GM19452 (cell line): ENCODE measurements around the gene TYK2.
A peak's percentile ranks its signal among the peaks of the same experiment; 100 is the strongest.
"Not testable (repeated sequence)": the region's sequence is repeated elsewhere in the genome, so short reads cannot be mapped to it uniquely, and the experiment has no call there.

ENCODE experiments used
- ATAC-seq: cut with Tn5 transposase; IDR thresholded peaks from one replicate; pipeline ENCODE4 v1.9.1; 2021; ENCODE audit not compliant: unreplicated experiment

TYK2 gene

DNA sequence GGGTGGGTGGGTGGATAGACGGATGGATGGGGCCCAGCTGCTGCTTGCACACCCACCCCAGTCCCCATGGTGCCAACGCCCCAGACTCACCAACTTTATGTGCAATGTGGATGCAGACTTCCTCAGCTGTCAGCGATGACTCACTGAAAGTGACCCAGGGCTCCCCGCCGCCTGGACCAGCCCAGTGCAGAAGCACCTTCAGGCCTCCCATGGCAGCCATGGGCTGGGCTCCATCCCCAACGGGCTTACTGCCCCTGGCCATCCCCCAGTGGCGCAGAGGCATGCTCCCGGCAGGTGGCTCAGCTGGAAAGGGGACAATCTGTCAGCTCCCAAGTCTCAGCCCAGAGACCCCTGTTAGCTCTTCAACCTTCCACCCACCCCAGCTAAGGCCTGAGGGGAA, 2.2 kb downstream of the TYK2 start:
- ATAC-seq, result no peak

DNA sequence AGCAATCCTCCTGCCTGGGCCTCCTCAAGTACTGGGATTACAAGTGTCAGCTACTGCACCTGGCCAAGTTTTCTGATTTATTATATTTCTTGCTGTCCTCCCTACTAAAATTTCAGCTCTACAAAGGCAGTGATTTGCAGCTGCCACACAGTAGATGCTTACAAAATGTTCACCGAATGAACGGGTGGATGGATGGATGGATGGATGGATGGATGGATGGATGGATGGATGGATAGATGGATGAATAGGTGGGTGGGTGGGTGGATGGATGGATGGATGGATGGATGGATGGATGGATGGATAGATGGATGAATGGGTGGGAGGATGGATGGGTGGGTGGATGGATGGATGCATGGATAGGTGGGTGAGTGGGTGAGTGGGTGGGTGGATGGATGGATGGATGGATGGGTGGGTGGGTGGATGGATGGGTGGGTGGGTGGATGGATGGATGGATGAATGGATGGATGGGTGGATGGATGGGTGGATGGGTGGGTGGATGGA, 3.2 kb downstream of the TYK2 start:
- ATAC-seq, result not testable (repeated sequence)

DNA sequence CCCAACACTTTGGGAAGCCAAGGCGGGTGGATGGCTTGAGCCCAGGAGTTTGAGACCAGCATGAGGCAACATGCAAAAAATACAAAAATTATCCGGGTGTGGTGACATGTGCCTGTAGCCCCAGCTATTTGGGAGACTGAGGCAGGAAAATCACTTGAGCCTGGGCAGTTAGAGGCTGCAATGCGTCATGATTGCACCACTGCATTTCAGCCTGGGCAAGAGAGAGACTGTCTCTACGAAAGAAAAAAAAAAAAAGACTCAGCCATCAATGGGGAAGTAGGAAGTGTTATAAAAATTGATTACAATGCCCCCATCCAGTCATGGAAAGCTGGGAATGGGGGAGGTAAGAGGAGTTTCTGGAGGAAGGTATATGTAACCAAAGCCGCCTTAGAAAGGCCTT, 5.4 kb downstream of the TYK2 start:
- ATAC-seq, result no peak

DNA sequence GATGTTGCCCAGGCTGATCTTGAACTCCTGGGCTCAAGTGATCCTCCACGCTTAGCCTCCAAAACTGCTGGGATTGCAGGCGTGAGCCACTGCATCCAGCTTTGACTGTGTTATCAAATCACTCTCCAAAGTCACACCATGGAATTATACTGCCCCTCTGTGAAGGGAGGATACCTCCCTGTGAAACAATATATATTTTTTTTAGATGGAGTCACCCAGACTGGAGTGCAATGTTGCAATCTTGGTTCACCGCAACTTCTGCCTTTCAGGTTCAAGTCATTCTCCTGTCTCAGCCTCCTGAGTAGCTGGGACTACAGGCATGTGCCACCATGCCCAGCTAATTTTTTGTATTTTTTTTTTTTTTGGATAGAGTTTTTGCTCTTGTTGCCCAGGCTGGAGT, 7.7 kb downstream of the TYK2 start:
- no peak for ATAC-seq

DNA sequence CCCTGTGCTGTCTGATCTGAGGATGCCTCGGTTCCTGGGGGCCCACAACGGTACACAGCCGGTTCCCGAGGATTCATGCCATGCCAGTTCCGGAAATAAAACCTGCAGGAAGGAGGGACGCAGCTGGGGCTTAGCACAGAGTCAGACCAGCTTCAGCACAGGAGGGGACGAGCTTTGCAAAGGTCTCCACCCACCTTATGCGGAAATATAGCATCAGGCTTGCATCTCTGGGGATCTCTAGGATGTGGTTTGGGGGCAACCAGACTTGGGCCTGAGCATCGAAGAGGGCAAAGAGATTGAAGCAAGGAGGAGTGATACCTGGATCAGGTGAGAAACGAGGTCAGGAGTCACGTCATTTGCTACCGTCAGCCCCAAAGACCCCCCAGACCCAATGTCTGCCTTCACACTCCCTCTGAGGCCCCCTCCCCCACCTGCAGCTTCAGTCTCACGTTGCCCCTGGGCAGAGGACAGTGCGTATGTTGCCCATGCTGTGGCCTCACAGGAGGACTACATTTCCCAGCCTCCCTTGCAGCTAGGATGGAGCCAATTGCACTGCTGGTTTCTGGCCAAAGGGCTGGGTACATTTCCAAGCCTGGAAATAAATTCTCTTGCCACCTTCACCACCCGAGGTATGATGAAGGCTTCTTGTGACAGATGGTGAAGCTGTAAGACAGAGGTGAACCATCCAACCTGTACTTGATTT, 12.1 kb downstream of the TYK2 start:
- no peak for ATAC-seq

DNA sequence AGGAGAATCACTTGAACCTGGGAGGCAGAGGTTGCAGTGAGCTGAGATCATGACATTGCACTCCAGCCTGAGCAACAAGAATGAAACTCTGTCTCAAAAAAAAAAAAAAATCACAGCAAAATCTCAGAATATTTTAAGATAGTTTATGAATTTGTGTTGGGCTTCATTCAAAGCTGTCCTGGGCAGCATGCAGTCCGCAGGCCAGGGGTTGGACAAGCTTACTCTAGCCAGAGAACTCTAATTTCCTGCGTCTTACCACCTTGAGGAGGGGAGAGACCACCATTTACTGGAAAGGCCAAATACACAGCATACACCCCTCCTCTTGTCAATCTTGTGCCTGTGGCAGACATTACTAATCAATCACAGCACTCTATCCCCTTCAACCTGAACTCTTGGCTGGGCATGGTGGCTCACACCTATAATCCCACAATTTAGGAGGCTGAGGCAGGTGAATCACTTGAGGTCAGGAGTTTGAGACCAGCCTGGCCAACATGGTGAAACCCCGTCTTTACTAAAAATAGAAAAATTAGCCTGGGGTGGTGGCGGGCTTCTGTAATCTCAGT, 13.3 kb downstream of the TYK2 start:
- not testable (repeated sequence) for ATAC-seq

DNA sequence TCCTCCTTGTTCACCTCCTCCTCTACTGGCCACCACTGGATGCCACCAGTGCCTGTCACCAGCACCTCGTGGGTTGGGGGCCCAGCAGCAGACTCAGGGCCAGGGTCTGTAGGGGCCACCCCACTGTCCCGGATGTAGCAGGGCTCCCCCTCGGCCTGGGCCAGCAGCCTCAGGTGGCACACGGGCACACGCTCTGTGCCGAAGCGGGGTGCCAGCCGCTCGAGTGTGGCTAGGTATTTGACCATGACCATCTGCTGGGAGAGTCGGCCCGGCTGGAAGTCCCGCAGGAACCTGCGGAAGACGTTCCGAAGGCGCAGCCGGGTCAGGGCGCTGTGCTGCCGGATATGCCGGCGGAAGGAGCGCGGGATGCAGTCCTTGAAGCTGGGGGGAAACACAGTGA, 14.9 kb downstream of the TYK2 start:
- ATAC-seq, result no peak

DNA sequence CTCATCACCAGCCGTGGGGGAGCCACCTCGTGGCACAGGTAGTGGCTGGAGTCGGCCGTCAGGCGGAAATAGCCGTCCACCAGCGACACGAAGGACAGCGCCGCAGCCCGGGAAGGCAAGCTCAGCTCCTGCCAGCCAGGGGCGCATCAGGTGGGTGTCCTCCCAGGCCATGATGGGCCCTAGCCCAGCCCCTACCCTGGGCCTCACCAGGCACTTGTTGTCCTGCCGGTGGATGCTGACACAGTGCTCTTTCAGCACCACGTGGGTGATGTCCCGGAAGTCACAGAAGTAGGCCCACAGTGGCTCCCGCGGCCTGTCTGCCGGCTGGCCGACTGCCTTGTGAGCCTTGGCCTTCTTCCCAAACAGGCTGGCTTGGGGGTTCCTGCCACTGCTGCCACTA, 15.7 kb downstream of the TYK2 start:
- ATAC-seq, result no peak

DNA sequence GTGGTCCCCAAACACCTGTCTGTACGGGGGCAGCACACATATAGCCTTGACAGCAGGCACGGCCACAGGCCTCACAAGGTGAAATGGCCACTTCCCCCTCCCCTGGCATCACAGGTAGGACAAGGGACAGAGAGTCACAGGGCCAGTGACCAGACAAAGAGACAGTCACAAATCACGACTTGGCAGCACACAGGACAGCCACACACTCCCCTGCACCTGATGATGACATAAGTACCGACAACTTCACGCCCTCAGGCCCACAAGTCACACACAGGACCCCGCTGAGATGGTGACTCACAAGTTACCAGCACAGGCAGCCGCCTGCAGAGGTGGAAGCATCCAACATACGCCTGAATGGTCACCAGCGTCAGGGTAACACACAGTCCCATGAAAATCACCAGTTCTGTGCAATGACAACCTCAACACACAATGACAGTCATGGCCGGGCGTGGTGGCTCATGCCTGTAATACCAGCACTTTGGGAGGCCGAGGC, 16.5 kb downstream of the TYK2 start:
- ATAC-seq, result no peak

DNA sequence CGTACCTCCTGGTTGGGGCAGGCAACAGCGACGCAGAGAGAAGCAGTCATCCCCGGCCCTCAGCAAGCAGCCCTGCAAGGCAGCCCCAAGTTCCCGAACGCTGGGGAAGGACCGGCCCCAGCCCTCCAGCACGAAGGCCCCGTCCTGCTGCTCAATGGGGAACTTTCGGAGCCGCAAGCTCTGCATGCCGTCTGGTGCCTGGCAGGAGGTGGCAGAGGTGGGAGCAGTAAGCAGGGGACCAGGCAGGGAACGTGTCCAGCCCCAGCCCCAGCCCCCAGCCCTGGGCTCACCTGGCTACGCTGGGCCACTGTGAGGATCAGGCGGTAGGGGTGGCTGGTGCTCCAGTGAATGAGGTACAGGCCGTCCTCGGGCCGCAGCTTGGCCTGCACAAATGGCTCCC, 18.1 kb downstream of the TYK2 start:
- no peak for ATAC-seq

DNA sequence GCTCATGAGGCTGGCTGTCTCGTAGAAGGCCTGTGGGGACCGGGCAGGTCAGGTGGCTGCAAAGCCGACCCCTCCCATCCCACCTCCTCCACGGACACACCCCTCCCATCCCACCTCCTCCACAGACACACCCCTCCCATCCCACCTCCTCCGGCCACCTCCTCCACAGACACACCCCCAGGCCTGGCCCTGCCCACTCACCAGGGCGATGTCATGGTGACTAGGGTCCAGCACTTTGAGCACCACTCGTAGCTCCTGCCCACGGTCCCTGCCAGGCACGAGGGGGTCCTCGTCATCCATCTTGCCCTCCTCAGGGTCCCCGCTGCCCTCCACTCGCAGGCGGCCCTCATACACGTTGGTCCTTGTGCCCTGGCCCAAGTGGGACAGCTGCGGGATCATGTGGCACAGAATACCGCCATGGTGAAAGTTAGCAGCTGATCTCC, 18.8 kb downstream of the TYK2 start:
- ATAC-seq, result no peak

DNA sequence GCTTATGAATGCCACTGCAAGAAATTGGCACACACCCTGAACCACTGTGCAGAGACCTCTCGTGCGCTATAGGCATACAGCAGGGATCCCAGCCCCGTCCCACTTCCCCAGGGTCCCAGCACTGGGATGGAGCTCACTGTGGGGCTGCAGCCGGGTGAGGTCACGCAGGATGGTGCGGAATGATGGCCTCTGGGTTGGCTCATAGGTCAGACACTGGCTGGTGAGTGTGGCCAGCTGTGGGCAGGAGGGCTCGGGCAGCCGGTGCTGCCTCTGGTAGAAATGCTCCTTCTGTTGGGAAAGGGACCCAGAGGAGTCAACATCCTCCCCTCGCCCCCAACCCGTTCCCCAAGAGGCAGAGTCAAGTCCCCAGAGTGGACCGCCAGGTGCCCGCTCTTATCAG, 23.9 kb downstream of the TYK2 start:
- no peak for ATAC-seq

DNA sequence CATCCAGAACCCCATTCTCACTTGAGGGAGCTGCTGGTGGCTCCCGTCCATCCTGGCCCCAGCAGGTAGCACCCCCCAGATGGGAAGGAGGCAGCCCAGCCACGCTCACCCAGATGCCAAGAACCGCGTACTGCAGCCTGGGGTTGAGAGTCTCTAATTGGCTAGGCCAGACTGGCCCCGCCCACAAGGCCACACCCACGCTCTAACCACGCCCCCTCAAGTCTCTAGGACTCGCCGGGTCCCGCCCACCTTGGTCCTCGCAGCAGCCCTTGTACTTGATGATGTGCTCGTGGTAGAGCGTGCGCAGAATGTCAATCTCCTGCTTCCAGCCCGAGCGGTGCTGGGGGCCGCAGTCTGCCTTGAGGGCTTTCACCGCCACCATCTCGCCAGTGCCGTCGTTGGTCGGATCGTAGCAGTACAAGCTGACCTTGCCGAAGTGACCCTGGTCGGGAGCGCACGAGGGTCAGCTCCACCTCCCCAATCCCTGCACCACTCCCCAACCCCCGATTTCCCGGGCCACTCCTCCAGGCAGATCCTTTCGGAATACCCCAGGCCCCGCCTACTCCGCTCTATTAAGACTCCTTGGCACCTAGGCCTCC, 26.5 kb downstream of the TYK2 start:
- no peak for ATAC-seq

DNA sequence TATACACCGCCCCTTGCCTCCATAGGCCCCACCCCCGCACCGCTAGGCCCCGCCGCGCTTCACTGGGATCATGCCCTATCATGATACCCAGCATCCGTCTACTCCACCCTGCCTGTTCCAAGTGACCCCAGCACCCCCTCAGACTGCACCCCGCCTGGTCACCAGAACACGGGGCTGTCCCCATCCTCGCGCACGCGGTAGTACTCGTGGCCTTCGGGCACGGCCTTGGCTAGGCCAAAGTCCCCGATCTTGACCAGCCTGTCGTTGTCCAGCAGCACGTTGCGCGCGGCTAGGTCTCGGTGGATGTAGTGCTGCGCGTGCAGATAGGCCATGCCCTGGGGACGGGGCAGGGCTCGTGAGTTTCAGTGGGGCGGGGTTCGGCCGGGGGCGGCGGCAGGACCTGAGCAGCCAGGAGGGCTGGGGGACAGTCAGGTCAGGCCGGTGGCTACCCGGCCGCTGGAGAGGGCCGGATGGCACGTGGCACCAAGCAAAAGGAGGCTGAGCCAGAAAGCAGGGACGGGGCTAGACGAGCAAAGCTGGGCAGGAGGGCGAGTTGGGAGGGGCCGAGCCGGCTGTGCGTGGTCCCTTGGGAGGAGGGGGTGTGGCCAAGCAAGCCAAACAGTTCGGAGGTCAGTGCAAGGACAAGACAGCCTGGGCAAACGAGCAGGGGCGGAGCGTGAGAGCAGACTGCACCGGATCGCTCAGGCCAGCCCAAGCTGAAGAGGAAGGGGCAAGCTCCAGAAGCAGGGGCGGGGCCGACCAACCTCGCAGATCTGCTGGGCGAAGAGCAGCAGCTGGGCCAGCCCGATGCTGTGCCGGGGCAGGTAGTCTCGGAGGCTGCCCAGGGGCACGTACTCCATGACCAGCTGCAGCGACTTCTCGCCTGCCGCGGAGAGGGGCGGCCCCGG, 27.4 kb downstream of the TYK2 start:
- no peak for ATAC-seq

DNA sequence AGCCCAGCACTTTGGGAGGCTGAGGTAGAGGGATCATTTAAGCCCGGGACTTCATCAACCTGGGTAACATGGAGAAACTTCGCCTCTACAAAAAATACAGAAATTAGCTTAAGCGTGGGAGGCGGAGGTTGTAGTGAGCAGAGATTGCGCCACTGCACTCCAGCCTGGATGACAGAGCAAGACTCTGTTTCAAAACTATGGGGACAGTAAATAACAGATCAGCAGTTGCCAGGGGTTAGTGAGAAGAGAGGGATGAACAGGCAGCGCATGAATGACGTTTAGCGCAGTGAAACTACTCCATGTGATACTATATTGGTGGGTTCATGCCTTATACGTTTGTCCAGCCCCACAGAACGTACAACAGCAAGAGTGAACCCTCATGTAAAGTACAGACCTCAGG, 33.9 kb downstream of the TYK2 start:
- ATAC-seq, result no peak

DNA sequence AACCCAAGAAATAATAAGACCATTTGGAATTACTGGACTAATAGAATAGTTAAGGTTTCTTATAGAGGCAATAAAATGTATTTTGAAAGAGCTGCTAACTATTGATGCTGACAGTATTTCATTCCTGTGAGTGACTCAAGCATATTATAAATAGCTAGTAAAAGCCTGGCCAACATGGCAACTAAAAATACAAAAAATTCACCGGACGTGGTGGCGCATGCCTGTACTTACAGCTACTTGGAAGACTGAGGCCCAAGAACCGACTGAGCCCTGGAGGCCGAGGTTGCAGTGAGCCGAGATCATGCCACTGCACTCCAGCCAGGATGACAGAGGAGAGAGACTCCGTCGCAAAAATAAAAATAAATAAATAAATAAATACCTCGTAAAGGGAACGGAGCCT, 35.6 kb downstream of the TYK2 start:
- ATAC-seq, result no peak

DNA sequence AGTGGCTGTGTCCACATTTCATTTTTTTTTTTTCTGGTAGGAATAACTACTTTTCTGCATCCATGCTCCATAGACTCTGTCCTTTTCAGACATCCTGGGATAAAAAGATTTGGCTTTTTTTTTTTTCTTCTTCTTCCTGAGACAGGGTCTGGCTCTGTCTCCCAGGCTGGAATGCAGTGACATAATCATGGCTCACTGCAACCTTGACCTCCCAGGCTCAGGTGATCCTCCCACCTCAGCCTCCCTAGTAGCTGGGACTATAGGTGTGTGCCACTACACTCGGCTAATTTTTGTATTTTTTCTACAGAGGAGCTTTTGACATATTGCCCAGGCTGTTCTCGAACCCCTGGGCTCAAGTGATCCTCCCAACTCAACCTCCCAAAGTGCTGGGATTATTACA, 36.9 kb downstream of the TYK2 start:
- ATAC-seq, result no peak

DNA sequence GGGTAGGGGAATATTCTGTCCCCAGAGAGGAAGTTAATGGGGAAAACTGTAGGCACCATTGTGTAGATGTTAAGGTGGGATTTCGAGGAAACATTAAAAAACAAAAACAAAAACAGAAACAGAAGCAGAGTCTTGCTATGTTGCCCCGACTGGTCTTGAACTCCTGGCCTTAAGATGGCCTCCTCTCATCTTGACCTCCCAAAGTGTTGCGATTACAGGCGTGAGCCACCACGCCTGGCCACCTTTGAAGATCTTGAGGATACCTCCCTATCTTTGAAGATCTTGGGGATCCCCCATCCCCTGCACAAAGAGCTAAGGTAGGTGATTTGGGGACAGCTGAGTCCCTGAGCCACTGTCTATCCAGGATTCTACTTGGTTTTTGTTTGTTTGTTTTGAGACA, 40.4 kb downstream of the TYK2 start:
- no peak for ATAC-seq

DNA sequence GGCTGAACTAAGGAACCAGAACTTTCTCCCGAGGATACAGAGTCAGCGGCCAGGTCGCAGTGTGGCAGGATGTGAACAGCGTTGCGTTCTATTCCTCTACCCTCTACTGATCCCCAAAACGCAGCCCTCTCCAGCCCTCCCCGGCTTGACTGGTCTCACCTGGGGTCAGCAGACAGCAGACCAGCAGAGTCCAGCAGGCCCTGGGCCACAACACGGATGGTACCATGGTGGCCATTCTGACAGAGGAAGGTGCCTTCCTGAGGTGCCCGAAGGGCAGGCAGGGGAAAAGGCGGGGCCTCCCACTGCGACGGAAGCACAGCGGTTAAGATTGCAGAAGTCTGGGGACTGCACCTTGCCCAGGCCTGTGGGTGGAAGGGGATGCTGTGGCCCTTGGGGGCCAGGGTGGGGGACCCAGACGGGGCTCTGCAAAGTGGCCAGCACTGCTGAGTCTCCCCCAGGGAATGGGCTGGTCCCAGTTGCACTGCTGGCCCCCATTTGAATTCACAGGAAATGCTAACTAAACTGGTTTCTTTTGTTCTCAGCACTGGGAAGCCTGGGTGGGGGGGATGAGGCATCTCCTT, 40.9 kb downstream of the TYK2 start, which contains the start of gene ICAM3:
TSS of gene ICAM3 (minus strand) at position 245 of the 581 bp plus-strand sequence. CDS start at position 235, 10 bp downstream.
- ATAC-seq, result peak; percentile 72

DNA sequence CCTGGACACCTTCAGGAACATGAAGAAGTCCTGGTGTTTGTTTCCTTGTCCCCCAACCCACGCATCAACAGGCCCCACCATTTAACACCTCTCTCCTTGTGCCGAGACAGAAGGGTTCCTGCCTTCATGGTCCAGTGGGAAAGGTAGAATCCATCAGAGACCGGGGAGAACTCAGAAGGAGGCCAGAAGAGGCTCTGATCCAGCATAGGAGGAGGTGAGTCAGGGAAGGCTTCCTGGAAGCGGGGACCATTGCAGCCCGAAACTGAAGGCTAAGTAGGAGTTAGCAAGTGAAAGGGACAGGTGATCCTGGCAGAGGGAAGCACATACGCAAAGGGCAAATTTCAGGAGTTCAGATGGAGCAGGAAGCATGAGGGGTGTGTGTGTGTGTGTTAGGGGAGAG, 41.4 kb downstream of the TYK2 start:
- ATAC-seq, result no peak

DNA sequence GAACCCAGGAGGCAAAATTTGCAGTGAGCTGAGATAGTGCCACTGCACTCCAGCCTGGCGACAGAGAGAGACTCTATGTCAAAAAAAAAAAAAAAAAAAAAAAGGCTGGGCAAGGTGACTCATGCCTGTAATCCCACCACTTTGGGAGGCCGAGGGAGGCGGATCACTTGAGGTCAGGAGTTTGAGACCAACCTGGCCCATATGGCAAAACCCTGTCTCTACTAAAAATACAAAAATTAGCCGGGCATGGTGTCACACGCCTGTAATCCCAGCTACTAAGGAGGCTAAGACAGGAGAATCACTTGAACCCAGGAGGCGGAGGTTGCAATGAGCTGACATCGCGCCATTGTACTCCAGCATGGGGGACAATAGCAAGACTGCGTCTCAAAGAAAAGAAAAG, 43.6 kb downstream of the TYK2 start:
- ATAC-seq, result not testable (repeated sequence)
